Measurements from ENCODE around the gene UNC5C. TPM values are rescaled to one million over a fixed set of nuclear protein-coding genes. Genes with fewer than 3 reads are reported as not detected.
"Not testable (repeated sequence)": the region's sequence is repeated elsewhere in the genome, so short reads cannot be mapped to it uniquely, and the experiment has no call there.

Gene UNC5C
- total RNA-seq, 2 donors from 2014 or later = not detected

GRCh38 chr4:95183656-95184408 lies 364.9 kb downstream of the UNC5C start:
- no peaks in the 10 kb centered on the region for H3K9me3 Mint-ChIP-seq
- DNase-seq (ENCODE audit: low spot score in 2 of 2) = no peak
- ATAC-seq = no peak
- no peaks in the 10 kb centered on the region for H3K36me3 Mint-ChIP-seq
- no peak overlapping the region for H3K27ac Mint-ChIP-seq

- ATAC-seq (no peak), DNase-seq (ENCODE audit: low spot score in 2 of 2) (no peak)
- H3K9me3 Mint-ChIP-seq = peaks cover 4% of the 10 kb centered on the region in 2 donors
Observed at GRCh38 chr4:95181996-95182306, 366.8 kb downstream of the UNC5C start.

GRCh38 chr4:95181243-95181995 lies 367.4 kb downstream of the UNC5C start:
- no peak for DNase-seq (ENCODE audit: low spot score in 2 of 2)
- ATAC-seq = peak; percentile 67 to 86
- Mint-ChIP-seq H3K36me3 (peaks cover 5 to 14% of the 10 kb centered on the region in 2 donors), H3K27ac (no peak overlapping the region), H3K9me3 (peaks cover 4 to 5% of the 10 kb centered on the region in 2 donors)

More at GRCh38 chr4:95181996-95182306, 366.8 kb downstream of the UNC5C start:
- peak overlapping the region in 1 of 2 donors; percentile 32 for H3K27ac Mint-ChIP-seq
- peaks cover 5 to 12% of the 10 kb centered on the region in 2 donors for H3K36me3 Mint-ChIP-seq

GRCh38 chr4:95180531-95181242 lies 368.1 kb downstream of the UNC5C start:
- ATAC-seq (no peak), DNase-seq (ENCODE audit: low spot score in 2 of 2) (no peak)
- peaks cover 5 to 14% of the 10 kb centered on the region in 2 donors for H3K36me3 Mint-ChIP-seq
- peaks cover 4 to 5% of the 10 kb centered on the region in 2 donors for H3K9me3 Mint-ChIP-seq
- H3K27ac Mint-ChIP-seq = no peak overlapping the region

GRCh38 chr4:95178938-95179337 lies 369.8 kb downstream of the UNC5C start:
- H3K36me3 Mint-ChIP-seq = peaks cover 5 to 19% of the 10 kb centered on the region in 2 donors

GRCh38 chr4:95171377-95171776 lies 377.4 kb downstream of the UNC5C start:
- not testable (repeated sequence) for ATAC-seq; H3K36me3 Mint-ChIP-seq; H3K9me3 Mint-ChIP-seq; DNase-seq (ENCODE audit: low spot score in 2 of 2); H3K27ac Mint-ChIP-seq

More at GRCh38 chr4:95178938-95179337, 369.8 kb downstream of the UNC5C start:
- DNase-seq (ENCODE audit: low spot score in 2 of 2) (no peak), ATAC-seq (no peak)
- no peak overlapping the region for H3K27ac Mint-ChIP-seq
- peaks cover 5 to 8% of the 10 kb centered on the region in 2 donors for H3K9me3 Mint-ChIP-seq

GRCh38 chr4:95170176-95170575 lies 378.6 kb downstream of the UNC5C start:
- H3K27ac Mint-ChIP-seq = no peak overlapping the region
- DNase-seq (ENCODE audit: low spot score in 2 of 2) (no peak), ATAC-seq (no peak)
- peaks cover 0 to 4% of the 10 kb centered on the region in 2 donors for H3K9me3 Mint-ChIP-seq
- peaks cover 0 to 5% of the 10 kb centered on the region in 2 donors for H3K36me3 Mint-ChIP-seq

- Mint-ChIP-seq H3K36me3 (no peaks in the 10 kb centered on the region), H3K27ac (no peak overlapping the region), H3K9me3 (no peaks in the 10 kb centered on the region)
- DNase-seq (ENCODE audit: low spot score in 2 of 2) (no peak), ATAC-seq (peak; percentile 49 to 52)
Observed at GRCh38 chr4:95167805-95168204, 381.0 kb downstream of the UNC5C start.

GRCh38 chr4:95165926-95166524 lies 382.7 kb downstream of the UNC5C start:
- DNase-seq (ENCODE audit: low spot score in 2 of 2) = peak in 1 of 2 donors; percentile 16
- H3K9me3 Mint-ChIP-seq = no peaks in the 10 kb centered on the region
- peak; percentile 70 to 74 for ATAC-seq
- no peak overlapping the region for H3K27ac Mint-ChIP-seq
- no peaks in the 10 kb centered on the region for H3K36me3 Mint-ChIP-seq

- Mint-ChIP-seq H3K9me3 (no peaks in the 10 kb centered on the region), H3K27ac (no peak overlapping the region), H3K36me3 (no peaks in the 10 kb centered on the region)
- no peak for DNase-seq (ENCODE audit: low spot score in 2 of 2)
- no peak for ATAC-seq
Observed at GRCh38 chr4:95162867-95163266, 385.9 kb downstream of the UNC5C start.

GRCh38 chr4:95161781-95162469 lies 386.8 kb downstream of the UNC5C start:
- DNase-seq (ENCODE audit: low spot score in 2 of 2) = no peak
- H3K9me3 Mint-ChIP-seq = no peaks in the 10 kb centered on the region
- H3K36me3 Mint-ChIP-seq = no peaks in the 10 kb centered on the region

GRCh38 chr4:95159384-95159783 lies 389.4 kb downstream of the UNC5C start:
- Mint-ChIP-seq H3K27ac (no peak overlapping the region), H3K9me3 (no peaks in the 10 kb centered on the region), H3K36me3 (no peaks in the 10 kb centered on the region)
- ATAC-seq (no peak), DNase-seq (ENCODE audit: low spot score in 2 of 2) (no peak)

More at GRCh38 chr4:95161781-95162469, 386.8 kb downstream of the UNC5C start:
- H3K27ac Mint-ChIP-seq = no peak overlapping the region
- no peak for ATAC-seq

- Mint-ChIP-seq H3K9me3 (no peaks in the 10 kb centered on the region), H3K27ac (no peak overlapping the region), H3K36me3 (no peaks in the 10 kb centered on the region)
- DNase-seq (ENCODE audit: low spot score in 2 of 2) (no peak), ATAC-seq (no peak)
Observed at GRCh38 chr4:95158626-95159025, 390.1 kb downstream of the UNC5C start.

- no peak for ATAC-seq
- Mint-ChIP-seq H3K9me3 (no peaks in the 10 kb centered on the region), H3K27ac (no peak overlapping the region), H3K36me3 (no peaks in the 10 kb centered on the region)
- no peak for DNase-seq (ENCODE audit: low spot score in 2 of 2)
Observed at GRCh38 chr4:95158045-95158444, 390.7 kb downstream of the UNC5C start.

- ATAC-seq = no peak
- H3K9me3 Mint-ChIP-seq = no peaks in the 10 kb centered on the region
- no peak overlapping the region for H3K27ac Mint-ChIP-seq
- DNase-seq (ENCODE audit: low spot score in 2 of 2) = no peak
- H3K36me3 Mint-ChIP-seq = no peaks in the 10 kb centered on the region
Observed at GRCh38 chr4:95157596-95157995, 391.2 kb downstream of the UNC5C start.

- Mint-ChIP-seq H3K36me3 (no peaks in the 10 kb centered on the region), H3K27ac (no peak overlapping the region), H3K9me3 (no peaks in the 10 kb centered on the region)
- ATAC-seq (peak in 1 of 2 donors; percentile 9), DNase-seq (ENCODE audit: low spot score in 2 of 2) (no peak)
Observed at GRCh38 chr4:95156452-95156765, 392.4 kb downstream of the UNC5C start.
